HL-60 (cell line): Measurements from ENCODE around the gene PKP1.

Source experiments
- DNase-seq, 2 experiments: peaks; one replicate each; pipeline ENCODE4 v3.0.0-alpha.2; 2010 to 2020; ENCODE audit warnings: low read depth in 1 of 2, low spot score in 1 of 2
- H3K27ac ChIP-seq: fragments of 250-450 bp; sonication (Bioruptor Pico); replicated peaks from 2 replicates; pipeline ENCODE4 v1.5.1; 2020; ENCODE audit warnings: mild to moderate bottlenecking, moderate library complexity
- H3K27me3 ChIP-seq: fragments of 250-450 bp; sonication (Bioruptor Pico); 2 replicates; pipeline ENCODE4 v1.5.1; 2021; ENCODE audit warnings: mild to moderate bottlenecking, moderate library complexity; ENCODE audit not compliant: insufficient read depth, poor library complexity, severe bottlenecking
- H3K4me3 ChIP-seq: replicated peaks from 2 replicates; pipeline ENCODE4 v1.5.1; 2011; ENCODE audit warnings: mild to moderate bottlenecking, control low read depth, low read length; ENCODE audit not compliant: insufficient read depth
- CTCF ChIP-seq: IDR thresholded peaks from one replicate; pipeline ENCODE4 v1.5.1; 2011; ENCODE audit warnings: low read length, control low read depth, inconsistent platforms; ENCODE audit not compliant: insufficient read depth
- GABPA ChIP-seq: IDR thresholded peaks from 2 replicates; pipeline ENCODE4 v1.6.1; 2012; ENCODE audit warnings: low read depth
- POLR2AphosphoS5 ChIP-seq: IDR thresholded peaks from 2 replicates; pipeline ENCODE4 v1.6.1; 2012; ENCODE audit warnings: low read depth
- REST ChIP-seq: IDR thresholded peaks from 2 replicates; pipeline ENCODE4 v1.6.1; 2012; ENCODE audit warnings: low read depth; ENCODE audit not compliant: insufficient replicate concordance
- SPI1 ChIP-seq: IDR thresholded peaks from 2 replicates; pipeline ENCODE4 v1.6.1; 2012; ENCODE audit warnings: low read depth, mild to moderate bottlenecking, borderline replicate concordance

Gene PKP1

GRCh38 chr1:201369209-201369608 is 85.9 kb downstream of the PKP1 start:
- H3K27ac ChIP-seq: no peak overlapping the region
- TF ChIP-seq CTCF (no peak), SPI1 (no peak), POLR2AphosphoS5 (no peak), REST (no peak), GABPA (no peak)
- no peak for DNase-seq
- H3K4me3 ChIP-seq: no peak overlapping the region
- H3K27me3 ChIP-seq: peaks cover 4% of the 10 kb centered on the region

- TF ChIP-seq REST: no peak
- no peak for TF ChIP-seq CTCF
- no peak for TF ChIP-seq POLR2AphosphoS5
- H3K27ac ChIP-seq: no peak overlapping the region
- peaks cover 6% of the 10 kb centered on the region for H3K27me3 ChIP-seq
- no peak overlapping the region for H3K4me3 ChIP-seq
- DNase-seq: no peak
These were observed 87.2 kb downstream of the PKP1 start for GRCh38 chr1:201370500-201370899.

- H3K27me3 ChIP-seq: peaks cover 6% of the 10 kb centered on the region
- no peak overlapping the region for H3K4me3 ChIP-seq
- no peak overlapping the region for H3K27ac ChIP-seq
- TF ChIP-seq POLR2AphosphoS5 (no peak), GABPA (no peak), SPI1 (no peak), REST (no peak)
- no peak for DNase-seq
These were observed 88.0 kb downstream of the PKP1 start for GRCh38 chr1:201371276-201371675.

GRCh38 chr1:201371792-201372191 is 88.5 kb downstream of the PKP1 start:
- no peak overlapping the region for H3K4me3 ChIP-seq
- peaks cover 6% of the 10 kb centered on the region for H3K27me3 ChIP-seq
- no peak for TF ChIP-seq POLR2AphosphoS5
- no peak for TF ChIP-seq SPI1
- no peak for TF ChIP-seq REST
- no peak for TF ChIP-seq GABPA
- no peak for TF ChIP-seq CTCF
- no peak overlapping the region for H3K27ac ChIP-seq
- no peak for DNase-seq
